Activated naive CD4-positive, alpha-beta T cell treated with anti-CD3 and anti-CD28 coated beads, Interleukin-2, amount 50 U/mL, for 24 hours (primary cell): ENCODE measurements around the gene ACSM4.
"Not testable (repeated sequence)": the region's sequence is repeated elsewhere in the genome, so short reads cannot be mapped to it uniquely, and the experiment has no call there.

ENCODE experiments used
- H3K27ac Mint-ChIP-seq: one replicate; pipeline ENCODE4 v1.8.0; 2021; ENCODE audit warnings: mild to moderate bottlenecking, mixed read lengths
- H3K27me3 Mint-ChIP-seq: one replicate; pipeline ENCODE4 v1.8.0; 2021; ENCODE audit warnings: mixed read lengths
- H3K36me3 Mint-ChIP-seq: one replicate; pipeline ENCODE4 v1.8.0; 2021; ENCODE audit warnings: mixed read lengths
- H3K4me1 Mint-ChIP-seq: one replicate; pipeline ENCODE4 v1.8.0; 2021; ENCODE audit warnings: mixed read lengths
- H3K4me3 Mint-ChIP-seq: one replicate; pipeline ENCODE4 v1.8.0; 2021; ENCODE audit warnings: mild to moderate bottlenecking, mixed read lengths
- H3K9me3 Mint-ChIP-seq: one replicate; pipeline ENCODE4 v1.8.0; 2021; ENCODE audit warnings: mixed read lengths

Gene ACSM4

DNA sequence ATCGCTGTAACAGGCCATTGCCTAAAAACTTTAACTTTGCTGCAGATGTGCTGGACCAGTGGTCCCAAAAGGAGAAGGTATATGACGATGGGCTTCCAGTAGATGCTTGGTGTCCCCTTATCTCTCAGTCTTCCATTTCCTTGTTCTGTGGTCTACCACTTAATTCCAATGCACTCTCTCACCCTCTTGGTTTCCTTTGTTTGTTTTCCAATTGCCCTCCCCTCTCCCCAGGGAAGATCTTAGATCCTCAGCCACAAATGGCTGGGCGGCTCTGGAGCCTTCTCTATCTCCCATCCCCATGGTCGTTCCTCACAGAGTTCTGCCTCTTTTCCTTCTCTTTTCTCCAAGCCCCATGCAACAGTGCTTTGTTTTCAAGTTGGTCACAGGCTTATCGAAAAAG is 584 bp downstream of the ACSM4 start:
- H3K27me3 Mint-ChIP-seq: peaks cover 9% of the 10 kb centered on the region
- no peaks in the 10 kb centered on the region for H3K36me3 Mint-ChIP-seq
- no peak overlapping the region for H3K4me3 Mint-ChIP-seq
- H3K9me3 Mint-ChIP-seq: no peaks in the 10 kb centered on the region
- no peaks in the 10 kb centered on the region for H3K4me1 Mint-ChIP-seq
- H3K27ac Mint-ChIP-seq: no peak overlapping the region

- peaks cover 9% of the 10 kb centered on the region for H3K27me3 Mint-ChIP-seq
- H3K36me3 Mint-ChIP-seq: no peaks in the 10 kb centered on the region
- no peaks in the 10 kb centered on the region for H3K9me3 Mint-ChIP-seq
- no peaks in the 10 kb centered on the region for H3K4me1 Mint-ChIP-seq
- H3K27ac Mint-ChIP-seq: no peak overlapping the region
- no peak overlapping the region for H3K4me3 Mint-ChIP-seq
Observed at GRCh38 chr12:7310070-7310469, 6.2 kb downstream of the ACSM4 start.

- Mint-ChIP-seq H3K9me3 (no peaks in the 10 kb centered on the region), H3K27me3 (no peaks in the 10 kb centered on the region), H3K4me3 (no peak overlapping the region), H3K36me3 (no peaks in the 10 kb centered on the region), H3K4me1 (no peaks in the 10 kb centered on the region), H3K27ac (no peak overlapping the region)
Observed at GRCh38 chr12:7319930-7320329, 16.1 kb downstream of the ACSM4 start.

DNA sequence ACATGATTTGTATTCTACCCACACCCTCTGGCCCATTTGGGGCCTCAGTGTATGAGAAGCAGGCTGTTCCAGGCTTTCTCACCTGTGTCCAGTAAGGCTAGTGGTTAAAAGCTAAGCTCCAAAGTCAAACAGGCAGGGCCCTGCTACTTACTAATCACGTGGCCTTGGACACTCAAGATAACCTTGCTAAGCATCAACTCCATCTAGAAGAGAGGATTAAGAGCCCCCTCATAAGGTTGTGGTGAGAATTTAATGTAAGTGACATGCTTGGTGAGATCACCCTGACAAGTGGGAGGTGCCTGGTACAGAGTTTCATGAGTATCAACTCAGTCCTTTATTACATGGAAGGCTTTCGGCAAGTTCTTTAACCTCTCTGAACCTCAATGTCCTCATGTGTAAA is 17.8 kb downstream of the ACSM4 start:
- Mint-ChIP-seq H3K27ac (no peak overlapping the region), H3K4me1 (no peaks in the 10 kb centered on the region), H3K4me3 (no peak overlapping the region), H3K9me3 (no peaks in the 10 kb centered on the region), H3K27me3 (no peaks in the 10 kb centered on the region), H3K36me3 (no peaks in the 10 kb centered on the region)

GRCh38 chr12:7322599-7322998 is 18.7 kb downstream of the ACSM4 start:
- Mint-ChIP-seq H3K27me3 (peaks cover 2% of the 10 kb centered on the region), H3K27ac (no peak overlapping the region), H3K4me1 (no peaks in the 10 kb centered on the region), H3K4me3 (no peak overlapping the region), H3K9me3 (no peaks in the 10 kb centered on the region), H3K36me3 (no peaks in the 10 kb centered on the region)

DNA sequence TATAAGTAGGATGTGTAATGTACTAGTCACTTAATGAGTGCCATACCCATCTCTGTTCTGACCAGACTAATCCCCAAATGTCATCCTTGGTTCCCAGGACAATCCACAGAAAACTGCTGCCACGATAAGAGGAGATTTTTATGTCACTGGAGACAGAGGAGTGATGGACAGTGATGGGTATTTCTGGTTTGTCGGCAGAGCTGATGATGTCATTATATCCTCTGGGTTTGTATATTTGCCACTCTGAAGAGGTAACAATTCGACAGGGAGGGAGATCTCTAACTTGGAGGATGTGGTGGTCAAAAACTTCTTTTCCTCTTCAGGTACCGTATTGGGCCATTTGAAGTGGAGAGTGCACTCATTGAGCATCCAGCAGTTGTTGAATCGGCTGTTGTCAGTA is 20.3 kb downstream of the ACSM4 start:
- H3K4me1 Mint-ChIP-seq: no peaks in the 10 kb centered on the region
- no peak overlapping the region for H3K4me3 Mint-ChIP-seq
- peaks cover 7% of the 10 kb centered on the region for H3K27me3 Mint-ChIP-seq
- no peaks in the 10 kb centered on the region for H3K9me3 Mint-ChIP-seq
- H3K27ac Mint-ChIP-seq: no peak overlapping the region
- H3K36me3 Mint-ChIP-seq: no peaks in the 10 kb centered on the region

DNA sequence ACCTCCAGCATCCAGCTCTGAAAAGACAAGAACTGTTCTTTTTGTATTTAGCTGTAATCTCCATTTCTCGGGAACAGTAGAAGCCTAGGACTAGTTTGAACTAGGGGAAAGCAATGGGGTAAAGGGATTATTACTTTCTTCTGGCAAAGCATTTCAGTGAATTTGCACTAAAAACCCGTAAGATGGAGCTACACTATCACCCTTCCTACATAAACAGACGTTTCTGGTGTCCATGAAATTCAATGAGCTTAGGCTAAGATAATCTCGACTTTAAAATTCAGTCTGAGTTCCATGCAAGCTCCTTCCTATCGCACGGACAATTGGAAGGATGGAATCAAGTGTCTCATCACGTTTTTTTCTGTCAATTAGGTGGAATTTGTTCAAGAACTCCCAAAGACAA is 24.0 kb downstream of the ACSM4 start:
- peaks cover 19% of the 10 kb centered on the region for H3K27me3 Mint-ChIP-seq
- H3K4me3 Mint-ChIP-seq: no peak overlapping the region
- H3K36me3 Mint-ChIP-seq: no peaks in the 10 kb centered on the region
- no peak overlapping the region for H3K27ac Mint-ChIP-seq
- peaks cover 5% of the 10 kb centered on the region for H3K9me3 Mint-ChIP-seq
- no peaks in the 10 kb centered on the region for H3K4me1 Mint-ChIP-seq

DNA sequence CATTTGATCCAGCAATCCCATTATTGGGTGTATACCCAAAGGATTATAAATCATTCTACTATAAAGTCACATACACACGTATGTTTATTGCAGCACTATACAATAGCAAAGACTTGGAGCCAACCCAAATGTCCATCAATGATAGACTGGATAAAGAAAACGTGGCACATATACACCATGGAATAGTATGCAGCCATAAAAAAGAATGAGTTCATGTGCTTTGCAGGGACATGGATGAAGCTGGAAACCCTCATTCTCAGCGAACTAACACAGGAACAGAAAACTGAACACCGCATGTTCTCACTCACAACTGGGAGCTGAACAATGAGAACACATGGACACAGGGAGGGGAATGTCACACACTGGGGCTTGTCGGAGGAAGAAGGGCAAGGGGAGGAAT is 33.9 kb downstream of the ACSM4 start:
- H3K36me3 Mint-ChIP-seq, H3K9me3 Mint-ChIP-seq, H3K27ac Mint-ChIP-seq, H3K4me1 Mint-ChIP-seq, H3K4me3 Mint-ChIP-seq, H3K27me3 Mint-ChIP-seq: not testable (repeated sequence)

- H3K9me3 Mint-ChIP-seq: peaks cover 6% of the 10 kb centered on the region
- no peak overlapping the region for H3K4me3 Mint-ChIP-seq
- H3K27me3 Mint-ChIP-seq: peaks cover 2% of the 10 kb centered on the region
- peaks cover 2% of the 10 kb centered on the region for H3K36me3 Mint-ChIP-seq
- no peak overlapping the region for H3K27ac Mint-ChIP-seq
- H3K4me1 Mint-ChIP-seq: no peaks in the 10 kb centered on the region
Observed at GRCh38 chr12:7339675-7340074, 35.8 kb downstream of the ACSM4 start.

DNA sequence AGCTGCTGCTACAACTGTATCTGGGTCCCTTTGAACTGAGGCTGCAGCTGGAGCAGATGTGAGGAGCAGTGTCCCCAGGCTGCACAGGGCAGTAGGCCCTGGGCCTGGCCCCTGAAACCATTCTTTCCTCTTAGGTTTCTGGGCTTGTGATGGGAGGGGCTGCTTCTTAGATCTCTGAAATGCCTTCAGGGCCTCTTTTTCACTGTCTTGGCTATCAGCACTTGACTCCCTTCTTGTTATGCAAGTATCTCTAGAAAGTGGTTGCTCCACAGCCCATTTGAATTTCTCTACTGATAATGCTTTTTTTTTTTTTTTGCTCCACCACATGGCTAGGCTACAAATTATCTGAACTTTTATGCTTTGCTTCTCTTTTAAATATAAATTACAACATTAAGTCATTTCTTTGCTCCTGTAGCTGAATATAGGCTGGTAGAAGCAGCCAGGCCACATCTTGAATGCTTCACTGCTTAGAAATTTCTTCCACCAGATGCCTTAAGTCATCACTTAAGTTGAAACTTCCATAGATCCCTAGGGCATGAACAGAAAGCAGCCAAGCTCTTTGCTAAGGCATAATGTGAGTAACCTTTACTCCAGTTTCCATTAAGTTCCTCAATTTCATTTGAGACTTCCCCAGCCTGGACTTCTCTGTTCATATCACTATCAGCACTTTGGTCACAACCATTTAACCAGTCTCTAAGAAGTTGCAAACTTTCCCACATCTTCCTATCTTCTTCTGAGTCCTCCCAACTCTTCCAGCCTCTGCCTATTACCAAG is 41.1 kb downstream of the ACSM4 start:
- Mint-ChIP-seq H3K36me3 (peaks cover 4% of the 10 kb centered on the region), H3K9me3 (peaks cover 11% of the 10 kb centered on the region), H3K4me3 (no peak overlapping the region), H3K27me3 (peaks cover 5% of the 10 kb centered on the region), H3K4me1 (peaks cover 5% of the 10 kb centered on the region), H3K27ac (no peak overlapping the region)

- H3K4me1 Mint-ChIP-seq: peaks cover 5% of the 10 kb centered on the region
- no peak overlapping the region for H3K4me3 Mint-ChIP-seq
- peaks cover 4% of the 10 kb centered on the region for H3K36me3 Mint-ChIP-seq
- H3K9me3 Mint-ChIP-seq: peaks cover 11% of the 10 kb centered on the region
- no peak overlapping the region for H3K27ac Mint-ChIP-seq
- H3K27me3 Mint-ChIP-seq: peaks cover 5% of the 10 kb centered on the region
Observed at GRCh38 chr12:7346551-7347225, 42.8 kb downstream of the ACSM4 start.

DNA sequence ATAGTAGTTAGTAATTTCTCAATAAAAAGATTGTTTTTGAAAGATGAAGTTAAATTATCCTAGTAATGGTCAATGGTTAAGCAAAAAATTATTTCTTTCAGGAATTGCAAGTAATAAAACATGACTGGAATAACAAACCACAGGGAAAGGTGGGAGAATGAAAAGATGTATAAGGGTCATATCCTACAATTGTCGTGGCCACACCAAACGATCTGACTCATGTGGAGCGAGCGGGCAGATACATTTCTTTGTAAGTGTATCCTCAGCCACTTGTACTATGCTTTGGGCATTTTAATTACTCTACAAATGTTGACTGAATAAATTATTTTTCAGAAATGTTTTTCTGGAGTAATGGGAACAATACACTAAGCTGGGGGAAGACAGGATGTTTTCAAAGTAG is 45.5 kb downstream of the ACSM4 start:
- Mint-ChIP-seq H3K27ac (no peak overlapping the region), H3K9me3 (peaks cover 4% of the 10 kb centered on the region), H3K4me1 (peaks cover 5% of the 10 kb centered on the region)

GRCh38 chr12:7351177-7351576 is 47.3 kb downstream of the ACSM4 start:
- H3K9me3 Mint-ChIP-seq: peaks cover 3% of the 10 kb centered on the region
- H3K4me3 Mint-ChIP-seq: no peak overlapping the region
- peaks cover 5% of the 10 kb centered on the region for H3K4me1 Mint-ChIP-seq

More for the DNA sequence above, 45.5 kb downstream of the ACSM4 start:
- no peak overlapping the region for H3K4me3 Mint-ChIP-seq
- H3K27me3 Mint-ChIP-seq: peaks cover 6% of the 10 kb centered on the region
- H3K36me3 Mint-ChIP-seq: peaks cover 2% of the 10 kb centered on the region

GRCh38 chr12:7352661-7353060 is 48.8 kb downstream of the ACSM4 start:
- peaks cover 7% of the 10 kb centered on the region for H3K27me3 Mint-ChIP-seq
- H3K27ac Mint-ChIP-seq: no peak overlapping the region
- no peaks in the 10 kb centered on the region for H3K4me1 Mint-ChIP-seq
- no peaks in the 10 kb centered on the region for H3K9me3 Mint-ChIP-seq
- H3K4me3 Mint-ChIP-seq: no peak overlapping the region
- H3K36me3 Mint-ChIP-seq: no peaks in the 10 kb centered on the region

More at GRCh38 chr12:7351177-7351576, 47.3 kb downstream of the ACSM4 start:
- H3K36me3 Mint-ChIP-seq: no peaks in the 10 kb centered on the region
- peaks cover 7% of the 10 kb centered on the region for H3K27me3 Mint-ChIP-seq
- no peak overlapping the region for H3K27ac Mint-ChIP-seq

DNA sequence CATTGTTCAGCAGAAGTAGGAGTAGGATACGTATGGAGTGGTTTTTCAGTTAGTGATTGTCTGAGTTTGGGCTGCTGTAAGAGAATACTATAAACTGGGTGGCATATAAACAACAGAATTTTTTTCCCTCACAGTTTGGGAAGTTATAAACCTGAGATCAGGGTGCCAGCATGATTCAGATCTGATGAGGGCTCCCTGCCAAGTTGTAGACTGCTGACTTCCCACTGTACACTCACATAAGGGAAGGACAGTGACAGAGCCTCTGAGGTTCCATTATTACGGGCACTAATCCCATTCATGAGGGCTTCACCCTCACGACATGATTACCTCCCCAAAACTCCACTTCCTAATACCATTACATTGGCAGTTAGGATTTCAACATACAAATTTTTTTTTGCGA is 50.7 kb downstream of the ACSM4 start:
- no peak overlapping the region for H3K4me3 Mint-ChIP-seq
- no peaks in the 10 kb centered on the region for H3K9me3 Mint-ChIP-seq
- H3K36me3 Mint-ChIP-seq: no peaks in the 10 kb centered on the region
- H3K27ac Mint-ChIP-seq: no peak overlapping the region
- H3K4me1 Mint-ChIP-seq: no peaks in the 10 kb centered on the region
- peaks cover 4% of the 10 kb centered on the region for H3K27me3 Mint-ChIP-seq

DNA sequence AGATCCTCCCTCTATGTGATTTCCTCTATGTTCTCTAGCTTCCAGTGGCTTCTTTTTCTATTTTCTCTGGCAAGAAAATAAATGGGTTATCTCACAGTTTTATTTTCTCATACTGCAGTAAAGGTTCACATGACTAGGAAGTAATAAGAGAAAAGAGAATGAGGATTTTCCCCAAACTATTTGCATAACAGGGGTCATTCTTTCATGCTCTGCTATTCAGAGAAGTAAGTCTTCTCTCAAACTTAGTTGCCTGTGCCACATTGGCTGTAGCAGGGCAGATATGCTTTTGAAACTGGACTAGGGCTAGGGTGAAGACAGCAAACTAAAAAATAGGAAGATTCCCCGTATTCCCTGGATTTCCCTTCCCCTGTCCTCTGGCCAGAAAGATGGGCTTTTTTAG is 57.4 kb downstream of the ACSM4 start:
- Mint-ChIP-seq H3K27ac (no peak overlapping the region), H3K9me3 (no peaks in the 10 kb centered on the region), H3K4me1 (no peaks in the 10 kb centered on the region), H3K4me3 (no peak overlapping the region), H3K27me3 (peaks cover 8% of the 10 kb centered on the region), H3K36me3 (no peaks in the 10 kb centered on the region)
